Loucy (cell line): ENCODE data around the gene ADGRL2.

Experiments used
- EZH2phosphoT487 ChIP-seq: fragments of 200-600 bp; IDR thresholded peaks from 2 replicates; pipeline ENCODE4 v1.6.1; 2018; ENCODE audit warnings: antibody characterized with exemption, mild to moderate bottlenecking, moderate library complexity, borderline replicate concordance
- TF ChIP-seq, protein P1 (sequence below): fragments of 200-600 bp; sonication (generic); conservative IDR thresholded peaks from 2 replicates; pipeline ENCODE4 v1.5.1; 2014; ENCODE audit warnings: mild to moderate bottlenecking, antibody characterized with exemption, low read length

DNA sequence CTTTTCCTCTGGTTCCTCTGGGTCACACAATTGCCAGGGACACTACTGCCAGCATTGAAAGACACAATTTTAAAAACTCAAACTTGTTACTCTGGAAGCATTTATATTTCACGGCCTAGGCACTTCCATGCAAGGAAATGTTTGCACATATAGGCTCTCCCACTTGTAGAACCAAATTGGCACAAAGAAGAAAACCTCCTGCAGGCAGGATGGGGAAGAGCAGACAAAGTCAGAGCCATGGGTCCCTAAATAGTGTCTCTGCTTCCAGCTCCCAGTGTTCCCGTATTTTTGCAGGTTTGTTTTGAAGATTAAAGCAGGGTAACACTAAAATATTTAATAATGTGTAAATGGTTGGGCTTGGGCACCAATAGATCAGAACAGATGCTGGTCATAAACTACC lies 19.0 kb upstream of the ADGRL2 start:
- TF ChIP-seq, protein P1, sequence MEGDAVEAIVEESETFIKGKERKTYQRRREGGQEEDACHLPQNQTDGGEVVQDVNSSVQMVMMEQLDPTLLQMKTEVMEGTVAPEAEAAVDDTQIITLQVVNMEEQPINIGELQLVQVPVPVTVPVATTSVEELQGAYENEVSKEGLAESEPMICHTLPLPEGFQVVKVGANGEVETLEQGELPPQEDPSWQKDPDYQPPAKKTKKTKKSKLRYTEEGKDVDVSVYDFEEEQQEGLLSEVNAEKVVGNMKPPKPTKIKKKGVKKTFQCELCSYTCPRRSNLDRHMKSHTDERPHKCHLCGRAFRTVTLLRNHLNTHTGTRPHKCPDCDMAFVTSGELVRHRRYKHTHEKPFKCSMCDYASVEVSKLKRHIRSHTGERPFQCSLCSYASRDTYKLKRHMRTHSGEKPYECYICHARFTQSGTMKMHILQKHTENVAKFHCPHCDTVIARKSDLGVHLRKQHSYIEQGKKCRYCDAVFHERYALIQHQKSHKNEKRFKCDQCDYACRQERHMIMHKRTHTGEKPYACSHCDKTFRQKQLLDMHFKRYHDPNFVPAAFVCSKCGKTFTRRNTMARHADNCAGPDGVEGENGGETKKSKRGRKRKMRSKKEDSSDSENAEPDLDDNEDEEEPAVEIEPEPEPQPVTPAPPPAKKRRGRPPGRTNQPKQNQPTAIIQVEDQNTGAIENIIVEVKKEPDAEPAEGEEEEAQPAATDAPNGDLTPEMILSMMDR, result no peak
- no peak for TF ChIP-seq EZH2phosphoT487
